ENCODE data around the gene ZBTB39.

DNA sequence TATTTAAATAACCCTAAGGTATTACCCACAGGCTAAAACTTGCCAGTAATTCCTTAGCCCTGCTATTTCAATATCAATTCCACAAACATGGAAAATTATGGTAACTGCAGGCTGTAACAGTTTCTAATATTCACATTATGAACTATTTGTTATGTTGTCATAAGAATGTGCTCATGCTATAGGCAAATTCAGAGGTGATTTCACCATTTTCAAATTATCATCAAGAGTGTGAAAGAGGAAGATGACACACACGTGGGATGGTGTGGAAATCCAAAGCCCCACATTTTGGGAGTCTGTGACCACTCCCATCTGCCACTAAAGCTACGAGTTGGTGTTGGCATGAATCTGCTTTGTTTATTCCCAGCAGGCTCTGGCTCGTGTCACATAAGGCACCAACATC lies 49.5 kb upstream of the ZBTB39 start:
- TF ChIP-seq ZNF274 (IDR thresholded peaks at IDR 0.05; ENCODE audit: borderline replicate concordance, extremely low read depth, low read length): no peak
- TF ChIP-seq EZH2 (IDR thresholded peaks at IDR 0.05; ENCODE audit: low read depth, low read length, severe bottlenecking): no peak
- TF ChIP-seq JUND (IDR thresholded peaks at IDR 0.05; ENCODE audit: low read length): no peak
- TF ChIP-seq, protein P1, sequence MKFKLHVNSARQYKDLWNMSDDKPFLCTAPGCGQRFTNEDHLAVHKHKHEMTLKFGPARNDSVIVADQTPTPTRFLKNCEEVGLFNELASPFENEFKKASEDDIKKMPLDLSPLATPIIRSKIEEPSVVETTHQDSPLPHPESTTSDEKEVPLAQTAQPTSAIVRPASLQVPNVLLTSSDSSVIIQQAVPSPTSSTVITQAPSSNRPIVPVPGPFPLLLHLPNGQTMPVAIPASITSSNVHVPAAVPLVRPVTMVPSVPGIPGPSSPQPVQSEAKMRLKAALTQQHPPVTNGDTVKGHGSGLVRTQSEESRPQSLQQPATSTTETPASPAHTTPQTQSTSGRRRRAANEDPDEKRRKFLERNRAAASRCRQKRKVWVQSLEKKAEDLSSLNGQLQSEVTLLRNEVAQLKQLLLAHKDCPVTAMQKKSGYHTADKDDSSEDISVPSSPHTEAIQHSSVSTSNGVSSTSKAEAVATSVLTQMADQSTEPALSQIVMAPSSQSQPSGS (IDR thresholded peaks at IDR 0.05; ENCODE audit: low read length): no peak
- TF ChIP-seq SIRT6 (IDR thresholded peaks at IDR 0.05; ENCODE audit: low read length): no peak
- TF ChIP-seq, protein P2, sequence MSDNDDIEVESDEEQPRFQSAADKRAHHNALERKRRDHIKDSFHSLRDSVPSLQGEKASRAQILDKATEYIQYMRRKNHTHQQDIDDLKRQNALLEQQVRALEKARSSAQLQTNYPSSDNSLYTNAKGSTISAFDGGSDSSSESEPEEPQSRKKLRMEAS (IDR thresholded peaks at IDR 0.05): no peak
- TF ChIP-seq POLR2A (IDR thresholded peaks at IDR 0.05; ENCODE audit: control extremely low read depth in 1 of 2, low read depth in 2 of 2, low read length in 2 of 2): no peak
- TF ChIP-seq BRCA1 (IDR thresholded peaks at IDR 0.05; ENCODE audit: low read depth, low read length): no peak

Measured in H1 (cell line).